ENCODE data around the gene G2E3. TPM values are rescaled to one million over a fixed set of nuclear protein-coding genes. Genes with fewer than 3 reads are reported as not detected.
A peak's percentile ranks its signal among the peaks of the same experiment; 100 is the strongest.
"Not testable (repeated sequence)": the region's sequence is repeated elsewhere in the genome, so short reads cannot be mapped to it uniquely, and the experiment has no call there.

Gene G2E3
- total RNA-seq, 1 experiment from 2014 or later, result 41.1 TPM

- DNase-seq, result no peak
- H3K36me3 ChIP-seq (replicated peaks; ENCODE audit: control insufficient read depth, insufficient read depth, low read length), result peaks cover 24% of the 10 kb centered on the region
- H3K27me3 ChIP-seq (ENCODE audit: control insufficient read depth, insufficient read depth, low read length), result no peaks in the 10 kb centered on the region
- no peak overlapping the region for H3K4me3 ChIP-seq (ENCODE audit: insufficient read depth, low read depth, low read length)
These were observed 48.3 kb downstream of the G2E3 start for GRCh38 chr14:30607156-30607780.

GRCh38 chr14:30608533-30609006 is 49.6 kb downstream of the G2E3 start:
- H3K36me3 ChIP-seq (replicated peaks; ENCODE audit: control insufficient read depth, insufficient read depth, low read length), result peaks cover 18% of the 10 kb centered on the region
- no peak overlapping the region for H3K4me3 ChIP-seq (ENCODE audit: insufficient read depth, low read depth, low read length)
- DNase-seq, result no peak
- H3K27me3 ChIP-seq (ENCODE audit: control insufficient read depth, insufficient read depth, low read length), result no peaks in the 10 kb centered on the region

- H3K4me3 ChIP-seq (ENCODE audit: insufficient read depth, low read depth, low read length), result no peak overlapping the region
- peaks cover 17% of the 10 kb centered on the region for H3K36me3 ChIP-seq (replicated peaks; ENCODE audit: control insufficient read depth, insufficient read depth, low read length)
- H3K27me3 ChIP-seq (ENCODE audit: control insufficient read depth, insufficient read depth, low read length), result no peaks in the 10 kb centered on the region
- no peak for DNase-seq
These were observed 51.9 kb downstream of the G2E3 start for GRCh38 chr14:30610787-30611343.

- peaks cover 9% of the 10 kb centered on the region for H3K36me3 ChIP-seq (replicated peaks; ENCODE audit: control insufficient read depth, insufficient read depth, low read length)
- H3K27me3 ChIP-seq (ENCODE audit: control insufficient read depth, insufficient read depth, low read length), result no peaks in the 10 kb centered on the region
- DNase-seq, result no peak
- no peak overlapping the region for H3K4me3 ChIP-seq (ENCODE audit: insufficient read depth, low read depth, low read length)
These were observed 55.2 kb downstream of the G2E3 start for GRCh38 chr14:30614155-30614554.

- Histone ChIP-seq H3K36me3 (replicated peaks; ENCODE audit: control insufficient read depth, insufficient read depth, low read length) (no peaks in the 10 kb centered on the region; the same call in 1 of the 2 replicates), H3K4me3 (ENCODE audit: insufficient read depth, low read depth, low read length) (no peak overlapping the region), H3K27me3 (ENCODE audit: control insufficient read depth, insufficient read depth, low read length) (no peaks in the 10 kb centered on the region)
- no peak for DNase-seq
These were observed 61.2 kb downstream of the G2E3 start for GRCh38 chr14:30620178-30620577.

GRCh38 chr14:30621354-30621939 is 62.5 kb downstream of the G2E3 start:
- DNase-seq, result peak; percentile 6
- Histone ChIP-seq H3K4me3 (ENCODE audit: insufficient read depth, low read depth, low read length) (peak overlapping the region; percentile 92), H3K27me3 (ENCODE audit: control insufficient read depth, insufficient read depth, low read length) (no peaks in the 10 kb centered on the region), H3K36me3 (replicated peaks; ENCODE audit: control insufficient read depth, insufficient read depth, low read length) (no peaks in the 10 kb centered on the region; the same call in 1 of the 2 replicates)

GRCh38 chr14:30621940-30622830 is 63.2 kb downstream of the G2E3 start, which contains the start of gene SCFD1:
TSS of gene SCFD1 (plus strand) at chr14:30622319. CDS start at chr14:30622339, 20 bp downstream.
- peak; percentile 88 for DNase-seq
- Histone ChIP-seq H3K27me3 (ENCODE audit: control insufficient read depth, insufficient read depth, low read length) (no peaks in the 10 kb centered on the region), H3K36me3 (replicated peaks; ENCODE audit: control insufficient read depth, insufficient read depth, low read length) (no peaks in the 10 kb centered on the region), H3K4me3 (ENCODE audit: insufficient read depth, low read depth, low read length) (peak within 1 kb of the TSS; percentile 92)

- no peak for DNase-seq
- no peaks in the 10 kb centered on the region for H3K27me3 ChIP-seq (ENCODE audit: control insufficient read depth, insufficient read depth, low read length)
- H3K36me3 ChIP-seq (replicated peaks; ENCODE audit: control insufficient read depth, insufficient read depth, low read length), result no peaks in the 10 kb centered on the region
- H3K4me3 ChIP-seq (ENCODE audit: insufficient read depth, low read depth, low read length), result no peak overlapping the region
These were observed 64.6 kb downstream of the G2E3 start for GRCh38 chr14:30623412-30624131.

GRCh38 chr14:30624132-30624423 is 65.1 kb downstream of the G2E3 start:
- Histone ChIP-seq H3K27me3 (ENCODE audit: control insufficient read depth, insufficient read depth, low read length) (no peaks in the 10 kb centered on the region), H3K4me3 (ENCODE audit: insufficient read depth, low read depth, low read length) (no peak overlapping the region), H3K36me3 (replicated peaks; ENCODE audit: control insufficient read depth, insufficient read depth, low read length) (no peaks in the 10 kb centered on the region)
- DNase-seq, result no peak

- no peak overlapping the region for H3K4me3 ChIP-seq (ENCODE audit: insufficient read depth, low read depth, low read length)
- no peaks in the 10 kb centered on the region for H3K27me3 ChIP-seq (ENCODE audit: control insufficient read depth, insufficient read depth, low read length)
- peaks cover 1% of the 10 kb centered on the region; the same call in 1 of the 2 replicates for H3K36me3 ChIP-seq (replicated peaks; ENCODE audit: control insufficient read depth, insufficient read depth, low read length)
- no peak for DNase-seq
These were observed 66.6 kb downstream of the G2E3 start for GRCh38 chr14:30625533-30625932.

- DNase-seq; H3K36me3 ChIP-seq (replicated peaks; ENCODE audit: control insufficient read depth, insufficient read depth, low read length); H3K4me3 ChIP-seq (ENCODE audit: insufficient read depth, low read depth, low read length); H3K27me3 ChIP-seq (ENCODE audit: control insufficient read depth, insufficient read depth, low read length): not testable (repeated sequence)
These were observed 70.5 kb downstream of the G2E3 start for GRCh38 chr14:30629432-30629831.

GRCh38 chr14:30630248-30630647 is 71.3 kb downstream of the G2E3 start:
- no peak for DNase-seq
- no peaks in the 10 kb centered on the region for H3K27me3 ChIP-seq (ENCODE audit: control insufficient read depth, insufficient read depth, low read length)
- no peak overlapping the region for H3K4me3 ChIP-seq (ENCODE audit: insufficient read depth, low read depth, low read length)
- H3K36me3 ChIP-seq (replicated peaks; ENCODE audit: control insufficient read depth, insufficient read depth, low read length), result peaks cover 4% of the 10 kb centered on the region

- no peak for DNase-seq
- peaks cover 4% of the 10 kb centered on the region for H3K36me3 ChIP-seq (replicated peaks; ENCODE audit: control insufficient read depth, insufficient read depth, low read length)
- no peaks in the 10 kb centered on the region for H3K27me3 ChIP-seq (ENCODE audit: control insufficient read depth, insufficient read depth, low read length)
- H3K4me3 ChIP-seq (ENCODE audit: insufficient read depth, low read depth, low read length), result no peak overlapping the region
These were observed 73.8 kb downstream of the G2E3 start for GRCh38 chr14:30632730-30633129.

- H3K4me3 ChIP-seq (ENCODE audit: insufficient read depth, low read depth, low read length), result no peak overlapping the region
- H3K36me3 ChIP-seq (replicated peaks; ENCODE audit: control insufficient read depth, insufficient read depth, low read length), result peaks cover 4% of the 10 kb centered on the region
- no peaks in the 10 kb centered on the region for H3K27me3 ChIP-seq (ENCODE audit: control insufficient read depth, insufficient read depth, low read length)
- DNase-seq, result no peak
These were observed 80.0 kb downstream of the G2E3 start for GRCh38 chr14:30638926-30639325.

Data from H7 (cell line).